MG63 (cell line): ENCODE measurements around the gene LRGUK. TPM values are rescaled to one million over a fixed set of nuclear protein-coding genes. Genes with fewer than 3 reads are reported as not detected.

ENCODE experiments used
- DNase-seq: peaks from one replicate; pipeline ENCODE4 v3.0.0-alpha.2; 2020
- H3K27me3 ChIP-seq: fragments of 250-450 bp; sonication (Bioruptor Pico); 2 replicates; pipeline ENCODE4 v1.5.1; 2020; ENCODE audit warnings: mild to moderate bottlenecking, moderate library complexity
- H3K36me3 ChIP-seq: fragments of 250-450 bp; sonication (Bioruptor Pico); 2 replicates; pipeline ENCODE4 v1.5.1; 2020; ENCODE audit warnings: mild to moderate bottlenecking, moderate library complexity
- H3K4me3 ChIP-seq: fragments of 250-450 bp; sonication (Bioruptor Pico); 2 replicates; pipeline ENCODE4 v1.5.1; 2020; ENCODE audit warnings: mild to moderate bottlenecking, moderate library complexity
- H3K9me3 ChIP-seq: fragments of 250-450 bp; sonication (Bioruptor Pico); 2 replicates; pipeline ENCODE4 v1.5.1; 2020; ENCODE audit warnings: mild to moderate bottlenecking, moderate library complexity
- total RNA-seq: library from RNA; depleted of rRNA; stranded (reverse); fragments of >200 nt; shearing (Covaris generic); gene quantifications from 2 replicates; pipeline ENCODE4 v1.2.3, GENCODE V29; 2014; ENCODE audit warnings: low replicate concordance

The LRGUK gene
- total RNA-seq, 1 experiment from 2014 or later, result not detected

DNA sequence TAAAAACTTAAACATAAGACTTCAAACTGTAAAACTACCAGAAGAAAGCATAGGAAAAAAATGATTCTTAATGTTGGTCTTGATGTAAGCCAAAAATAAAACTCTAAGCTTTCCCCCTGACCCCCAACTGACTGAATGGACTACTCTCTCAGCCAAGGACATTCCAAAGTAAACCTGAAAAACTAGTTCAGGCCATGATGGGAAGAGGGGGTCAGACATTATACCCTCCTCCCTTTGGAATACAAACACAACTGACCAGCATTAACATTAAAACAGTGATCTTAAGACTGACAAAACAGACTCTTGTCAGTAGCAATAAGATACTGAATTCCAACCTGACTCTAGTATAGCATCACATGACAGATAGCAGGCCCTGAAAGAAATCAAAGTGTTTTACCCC lies 13.5 kb upstream of the LRGUK start:
- H3K9me3 ChIP-seq, result no peaks in the 10 kb centered on the region
- no peaks in the 10 kb centered on the region for H3K27me3 ChIP-seq
- H3K36me3 ChIP-seq, result no peaks in the 10 kb centered on the region
- no peak for DNase-seq
- no peak overlapping the region for H3K4me3 ChIP-seq

DNA sequence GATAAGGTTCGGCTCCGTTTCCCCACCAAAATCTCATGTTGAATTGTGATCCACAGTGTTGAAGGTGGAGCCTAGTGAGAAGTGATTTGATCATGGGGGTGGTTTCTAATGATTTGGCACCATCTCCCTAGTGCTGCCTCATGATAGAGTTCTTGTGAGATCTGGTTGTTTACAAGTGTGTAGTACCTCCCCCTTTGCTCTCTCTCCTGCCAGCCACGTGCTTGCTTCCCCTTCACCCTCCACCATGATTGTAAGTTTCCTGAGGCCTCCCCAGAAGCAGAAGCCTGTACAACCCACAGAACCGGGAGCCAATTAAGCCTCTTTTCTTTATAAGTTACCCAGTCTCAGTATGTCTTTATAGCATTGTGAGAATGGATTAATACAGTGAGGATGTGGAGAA lies 12.1 kb upstream of the LRGUK start:
- Histone ChIP-seq H3K9me3 (no peaks in the 10 kb centered on the region), H3K4me3 (no peak overlapping the region), H3K27me3 (no peaks in the 10 kb centered on the region), H3K36me3 (no peaks in the 10 kb centered on the region)
- no peak for DNase-seq

DNA sequence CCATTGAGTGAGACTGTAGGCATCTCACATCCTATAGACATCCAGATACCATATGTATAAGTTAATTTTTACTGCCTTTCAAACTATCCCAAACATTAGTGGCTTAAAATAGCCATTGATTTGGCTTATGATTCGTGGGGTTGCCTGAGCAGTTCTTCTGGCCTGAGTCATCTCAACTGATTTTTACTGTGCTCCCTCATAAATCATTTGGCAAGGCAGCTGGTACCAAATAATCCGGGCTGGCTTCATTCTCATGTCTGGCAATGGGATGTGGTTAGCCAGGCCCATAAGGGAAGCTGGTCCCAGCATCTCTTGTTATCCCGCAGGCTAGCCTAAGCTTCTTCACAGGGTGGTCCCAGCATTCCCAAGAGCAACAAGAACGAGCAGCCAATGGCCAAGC lies 6.7 kb upstream of the LRGUK start:
- DNase-seq, result no peak
- no peaks in the 10 kb centered on the region for H3K36me3 ChIP-seq

DNA sequence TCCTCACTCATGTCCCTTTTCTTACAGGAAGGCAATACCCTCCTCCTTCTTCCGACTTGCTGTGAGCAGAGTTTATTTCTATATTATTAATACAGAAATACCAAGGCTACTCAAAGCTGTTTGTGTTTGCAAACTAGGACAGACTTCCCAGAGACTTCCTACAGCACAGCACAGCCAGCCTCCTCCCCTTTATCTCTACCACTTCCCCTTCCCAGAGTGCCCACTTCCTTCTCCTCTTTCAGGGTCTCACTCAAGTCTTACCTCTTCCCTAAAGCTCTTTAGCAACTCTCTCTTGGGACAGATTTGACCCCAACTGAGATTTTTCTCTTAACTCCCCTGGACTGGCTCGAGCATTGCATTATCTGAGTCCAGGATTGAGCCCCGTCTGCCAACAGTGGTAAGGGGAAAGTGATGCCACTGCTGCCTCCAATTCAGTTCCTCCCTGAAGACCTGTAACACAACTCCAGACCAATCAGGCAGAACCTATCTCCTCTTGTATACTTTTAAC lies 5.5 kb upstream of the LRGUK start:
- no peak for DNase-seq
- Histone ChIP-seq H3K27me3 (no peaks in the 10 kb centered on the region), H3K4me3 (no peak overlapping the region), H3K36me3 (no peaks in the 10 kb centered on the region), H3K9me3 (no peaks in the 10 kb centered on the region)

More for the DNA sequence above, 6.7 kb upstream of the LRGUK start:
- no peaks in the 10 kb centered on the region for H3K27me3 ChIP-seq
- no peaks in the 10 kb centered on the region for H3K9me3 ChIP-seq
- H3K4me3 ChIP-seq, result no peak overlapping the region

DNA sequence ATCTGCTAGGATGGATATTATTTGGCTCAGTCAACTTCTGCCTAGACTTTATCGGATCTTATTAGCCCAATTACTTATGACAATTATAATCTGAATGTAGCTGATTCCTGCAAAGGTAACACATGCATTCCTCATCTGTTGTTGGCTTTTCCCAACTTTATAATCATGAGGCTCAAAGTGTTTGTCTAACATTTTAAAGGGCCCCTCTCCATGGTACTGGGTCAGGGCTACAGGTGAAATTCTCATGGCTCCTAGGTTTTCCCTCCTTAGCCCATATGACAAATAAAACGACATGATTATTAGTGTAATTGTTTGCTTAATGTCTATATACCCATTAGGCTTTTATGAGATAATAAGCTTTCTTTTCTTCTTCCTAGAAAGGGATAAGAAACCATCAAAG lies 4.2 kb upstream of the LRGUK start:
- no peak overlapping the region for H3K4me3 ChIP-seq
- DNase-seq, result no peak
- H3K9me3 ChIP-seq, result no peaks in the 10 kb centered on the region
- H3K27me3 ChIP-seq, result no peaks in the 10 kb centered on the region
- no peaks in the 10 kb centered on the region for H3K36me3 ChIP-seq

DNA sequence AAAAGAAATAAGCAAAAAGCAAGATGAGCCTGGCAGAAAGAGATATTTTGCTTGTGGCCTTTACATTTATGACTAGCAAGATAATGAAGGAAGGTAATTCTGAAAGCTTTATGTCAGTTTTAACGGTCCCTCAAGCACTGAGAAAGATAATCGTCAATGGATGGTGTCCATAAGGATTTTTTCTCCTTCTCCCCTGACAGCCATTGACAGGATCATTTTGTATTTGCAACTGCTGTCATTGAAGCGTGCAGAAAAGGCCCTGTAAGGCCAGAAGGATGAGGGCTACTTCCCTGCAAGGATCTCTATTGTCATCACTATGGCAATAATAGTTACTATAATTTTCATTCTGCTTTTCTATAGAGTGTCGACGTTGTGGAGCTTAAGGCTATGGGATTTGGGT lies 994 bp upstream of the LRGUK start:
- no peaks in the 10 kb centered on the region for H3K36me3 ChIP-seq
- DNase-seq, result no peak
- no peaks in the 10 kb centered on the region for H3K27me3 ChIP-seq
- H3K9me3 ChIP-seq, result no peaks in the 10 kb centered on the region
- no peak overlapping the region for H3K4me3 ChIP-seq

DNA sequence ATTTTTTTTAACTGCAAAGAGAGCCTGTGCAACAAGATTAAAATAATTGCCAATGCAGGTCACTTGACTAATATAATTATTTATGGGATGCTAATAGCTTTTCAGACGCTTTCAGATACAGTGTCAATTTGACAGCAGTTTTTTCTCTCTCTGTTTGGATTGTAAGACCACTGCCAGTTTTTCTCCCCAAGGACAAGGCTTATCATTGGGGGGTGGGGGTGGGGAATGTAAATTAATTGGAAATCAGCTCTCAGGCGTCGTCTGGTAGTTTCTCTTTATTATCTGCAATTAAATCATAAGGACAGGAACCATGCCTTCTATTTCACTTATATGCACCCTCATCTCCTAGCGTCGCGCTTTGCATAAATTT lies 559 bp upstream of the LRGUK start:
- H3K27me3 ChIP-seq, result no peaks in the 10 kb centered on the region
- H3K9me3 ChIP-seq, result no peaks in the 10 kb centered on the region
- no peak overlapping the region for H3K4me3 ChIP-seq
- no peak for DNase-seq
- no peaks in the 10 kb centered on the region for H3K36me3 ChIP-seq

DNA sequence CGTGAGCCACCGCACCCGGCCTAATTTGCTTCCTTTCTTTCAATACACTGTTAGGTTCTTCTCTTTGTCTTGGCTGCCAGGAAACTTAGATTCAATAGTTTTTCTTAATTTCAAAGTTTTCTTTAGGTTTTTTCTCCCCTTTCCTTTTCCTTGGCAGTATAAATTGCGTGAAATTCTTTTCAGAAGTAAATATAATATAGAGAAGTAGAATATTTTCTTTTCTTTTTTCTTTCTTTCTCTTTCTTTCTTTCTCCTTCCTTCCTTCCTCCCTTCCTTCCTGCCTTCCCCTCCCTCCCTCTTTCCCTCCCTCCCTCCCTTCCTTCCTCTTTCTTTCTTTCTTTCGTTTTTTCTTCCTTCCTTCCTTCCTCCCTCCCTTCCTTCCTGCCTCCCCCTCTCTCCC lies 1.7 kb downstream of the LRGUK start:
- H3K27me3 ChIP-seq, result no peaks in the 10 kb centered on the region
- no peak for DNase-seq

DNA sequence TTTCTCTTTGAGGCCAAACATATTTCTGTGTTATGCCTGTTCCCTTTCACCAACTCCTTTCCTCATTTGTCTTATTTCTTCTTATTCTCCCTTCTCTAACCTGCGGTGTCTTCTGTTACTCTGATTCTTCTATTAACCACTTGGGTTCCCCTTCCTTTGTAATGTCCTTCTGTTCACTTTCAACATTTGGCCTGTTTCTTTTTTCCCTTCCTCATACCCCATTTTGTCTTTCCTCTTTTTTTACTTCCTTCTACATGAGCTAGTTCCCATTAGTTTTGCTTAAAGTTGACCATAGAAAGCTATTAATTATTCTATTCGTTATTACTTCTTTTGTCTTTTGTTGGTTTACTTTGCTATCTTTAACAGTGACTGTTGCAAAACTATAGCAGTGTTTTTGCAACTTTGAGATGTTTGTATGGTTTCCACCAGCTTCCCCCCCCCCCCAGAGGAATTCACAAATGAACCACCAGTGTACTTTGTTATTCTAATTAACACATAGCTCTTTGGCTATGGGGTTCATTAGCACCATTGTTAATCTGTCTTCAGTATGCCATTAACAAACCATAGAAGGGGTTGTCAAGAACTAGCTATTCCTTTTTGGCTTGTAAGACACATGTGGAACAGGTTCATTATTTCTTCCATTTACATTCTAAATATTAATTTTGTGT lies 2.9 kb downstream of the LRGUK start:
- no peak for DNase-seq
- Histone ChIP-seq H3K27me3 (no peaks in the 10 kb centered on the region), H3K36me3 (no peaks in the 10 kb centered on the region), H3K4me3 (no peak overlapping the region), H3K9me3 (no peaks in the 10 kb centered on the region)

More for the DNA sequence above, 1.7 kb downstream of the LRGUK start:
- H3K4me3 ChIP-seq, result no peak overlapping the region
- no peaks in the 10 kb centered on the region for H3K36me3 ChIP-seq
- no peaks in the 10 kb centered on the region for H3K9me3 ChIP-seq

DNA sequence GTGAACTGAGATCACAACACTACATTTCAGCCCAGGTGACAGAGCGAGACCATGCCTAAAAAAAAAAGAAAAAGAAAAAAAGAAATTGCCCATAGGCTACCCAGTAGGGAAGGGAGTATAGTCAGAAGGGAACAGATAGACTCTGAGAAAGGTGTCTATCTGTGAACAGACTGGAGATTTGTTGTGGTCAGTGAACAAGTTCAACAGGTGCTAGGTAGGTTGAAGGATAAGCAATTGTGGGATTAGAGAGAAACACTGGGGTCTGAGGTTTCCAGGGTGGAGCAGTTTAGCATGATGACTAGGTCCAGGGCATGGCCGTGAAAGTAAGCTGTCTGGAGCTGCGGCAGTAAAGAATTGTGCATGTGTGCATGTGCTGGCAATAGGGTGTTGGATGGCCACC lies 6.9 kb downstream of the LRGUK start:
- no peak for DNase-seq
- no peaks in the 10 kb centered on the region for H3K9me3 ChIP-seq
- H3K36me3 ChIP-seq, result no peaks in the 10 kb centered on the region

DNA sequence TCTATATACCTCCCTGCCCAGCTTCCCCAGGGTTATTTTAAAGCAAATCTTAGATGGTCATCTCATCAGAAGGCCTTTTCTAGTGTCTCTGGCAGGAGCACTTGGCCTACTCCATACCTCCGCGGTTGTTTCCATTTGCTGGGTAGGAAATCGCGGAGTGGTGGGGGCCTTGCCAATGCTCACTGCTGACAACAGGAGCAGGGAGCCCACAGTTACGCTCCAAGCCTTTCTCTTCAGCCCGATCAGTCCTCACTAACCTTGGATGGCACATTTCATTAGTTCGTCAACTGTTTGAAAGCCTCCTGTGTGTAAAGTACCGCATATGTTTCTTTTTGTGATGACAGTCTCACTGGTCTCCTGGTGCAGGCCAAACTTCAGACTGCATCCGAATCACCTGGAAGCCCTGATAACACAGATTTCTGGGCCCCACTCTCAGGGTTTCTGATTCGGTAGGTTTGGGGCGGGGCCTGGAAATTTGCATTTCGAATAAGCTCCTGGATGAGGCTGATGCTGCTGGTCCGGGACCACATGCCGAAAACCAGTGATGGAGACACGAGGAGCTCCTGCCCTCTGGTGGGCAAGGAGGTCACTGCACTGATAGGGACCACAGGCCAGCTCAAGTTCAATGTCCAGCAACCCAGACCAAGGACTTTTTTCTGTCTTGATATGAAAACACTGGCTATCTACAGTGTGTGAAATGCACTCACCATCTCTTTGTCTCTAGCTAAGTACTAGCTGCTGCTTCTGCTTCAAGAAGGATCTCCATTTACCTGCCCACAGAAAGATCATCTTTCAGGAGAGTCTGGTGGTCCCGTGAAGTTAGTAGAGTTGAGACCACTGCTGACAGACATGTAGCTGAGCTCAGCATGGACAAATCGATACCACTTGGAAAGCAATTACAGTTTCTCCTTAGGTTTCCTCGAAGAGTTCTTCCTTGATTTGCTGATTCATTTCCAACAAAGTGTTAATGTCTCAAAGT lies 14.0 kb downstream of the LRGUK start:
- peak; percentile 34 for DNase-seq
- no peaks in the 10 kb centered on the region for H3K36me3 ChIP-seq
- H3K4me3 ChIP-seq, result no peak overlapping the region
- no peaks in the 10 kb centered on the region for H3K9me3 ChIP-seq
- H3K27me3 ChIP-seq, result no peaks in the 10 kb centered on the region

More for the DNA sequence above, 6.9 kb downstream of the LRGUK start:
- no peaks in the 10 kb centered on the region for H3K27me3 ChIP-seq
- no peak overlapping the region for H3K4me3 ChIP-seq

DNA sequence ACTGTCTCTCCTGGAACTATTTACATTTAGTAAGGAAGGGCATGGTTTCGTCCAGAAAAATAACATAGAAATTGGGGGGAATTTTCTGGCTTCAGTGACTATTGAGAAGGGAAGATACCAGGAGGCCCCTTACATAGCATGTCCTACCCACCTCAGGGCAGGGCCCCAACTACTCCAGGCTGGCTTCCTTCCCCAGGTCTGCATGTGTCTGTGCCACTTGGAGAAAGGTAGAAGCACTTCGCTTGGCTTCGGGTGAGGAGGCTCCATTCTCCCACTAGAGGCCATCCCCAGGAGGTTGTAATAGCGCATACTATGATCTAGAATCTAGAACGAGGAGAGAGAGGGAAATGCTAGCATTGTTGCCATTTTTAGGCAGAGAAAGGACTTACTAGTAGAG lies 14.7 kb downstream of the LRGUK start:
- no peak overlapping the region for H3K4me3 ChIP-seq
- no peaks in the 10 kb centered on the region for H3K36me3 ChIP-seq
- DNase-seq, result no peak
- H3K9me3 ChIP-seq, result no peaks in the 10 kb centered on the region
- no peaks in the 10 kb centered on the region for H3K27me3 ChIP-seq

DNA sequence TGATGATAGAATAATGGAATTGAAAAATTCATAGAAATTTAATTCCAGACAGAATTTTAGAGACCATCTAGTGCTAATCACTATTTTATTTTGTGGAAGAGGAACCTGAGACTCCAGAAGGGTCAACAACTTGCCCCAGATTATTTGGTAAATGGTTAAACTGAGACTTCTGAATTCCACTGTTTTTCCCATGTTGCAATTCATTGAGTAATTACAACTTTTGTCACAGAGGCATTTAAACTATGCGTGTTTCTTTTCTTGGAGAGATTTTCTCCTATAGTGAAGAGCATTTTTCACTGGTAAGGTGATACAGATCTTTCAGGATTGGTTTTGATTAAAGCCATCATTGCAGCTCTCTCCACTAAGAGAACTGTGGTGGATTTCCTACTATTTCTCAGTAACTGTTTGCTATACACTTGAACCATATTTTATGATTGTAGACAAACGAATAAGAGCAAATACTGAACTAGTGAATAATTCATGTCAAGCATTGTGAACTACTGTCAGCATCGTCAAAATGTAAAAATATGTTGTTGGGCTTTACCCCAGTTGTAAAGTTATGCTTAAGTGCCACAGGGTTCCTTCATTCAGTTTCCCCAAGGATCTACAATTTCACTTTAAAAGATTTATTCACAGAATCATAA lies 26.5 kb downstream of the LRGUK start:
- no peak for DNase-seq
- Histone ChIP-seq H3K4me3 (no peak overlapping the region), H3K27me3 (no peaks in the 10 kb centered on the region), H3K9me3 (no peaks in the 10 kb centered on the region), H3K36me3 (no peaks in the 10 kb centered on the region)

DNA sequence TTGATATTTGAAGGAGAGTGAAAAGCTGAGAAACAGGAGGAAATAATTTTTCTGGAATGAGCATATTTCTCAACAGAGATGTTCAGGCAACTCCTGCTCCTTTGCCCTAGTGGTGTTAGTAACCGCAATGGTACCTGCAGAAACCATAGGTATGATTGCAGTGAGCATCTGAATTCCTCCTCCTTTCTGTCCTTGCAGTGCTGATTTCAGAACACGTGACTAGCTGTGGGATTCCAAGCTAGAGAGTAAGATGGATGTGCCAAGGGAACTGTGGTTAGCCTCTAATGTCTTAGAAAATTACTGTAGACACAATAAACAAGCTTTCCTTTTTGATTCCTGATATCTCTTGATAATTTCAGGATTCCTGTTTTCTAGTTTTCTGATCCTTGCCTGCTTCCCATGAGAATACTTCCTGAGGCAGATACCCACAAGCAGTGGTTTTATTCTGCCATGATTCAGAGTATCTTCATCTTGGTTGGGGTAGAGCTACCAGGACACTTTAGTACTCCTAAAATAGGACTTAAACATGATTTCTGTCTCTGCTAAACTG lies 27.5 kb downstream of the LRGUK start:
- H3K27me3 ChIP-seq, result no peaks in the 10 kb centered on the region
- H3K36me3 ChIP-seq, result no peaks in the 10 kb centered on the region
- no peak overlapping the region for H3K4me3 ChIP-seq
- no peaks in the 10 kb centered on the region for H3K9me3 ChIP-seq
- DNase-seq, result no peak

DNA sequence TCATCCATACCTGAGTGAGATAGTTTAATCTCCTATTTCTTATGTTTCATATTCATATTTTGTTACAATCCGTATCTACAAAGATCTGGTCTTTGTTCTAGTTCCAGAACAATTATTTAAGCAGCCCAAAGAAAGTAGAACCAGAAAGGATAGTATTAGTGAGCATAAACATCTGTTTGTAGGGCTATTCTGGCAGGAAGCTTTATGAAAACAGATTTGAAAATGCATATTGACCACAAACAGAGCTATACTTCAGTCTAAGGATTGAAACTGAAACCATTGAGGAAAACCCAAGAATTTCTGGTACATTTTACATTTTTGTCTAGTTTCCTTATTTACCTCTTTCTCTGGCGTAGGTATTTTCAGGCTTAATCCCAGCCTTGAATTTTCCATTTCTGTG lies 28.1 kb downstream of the LRGUK start:
- no peak for DNase-seq
- H3K36me3 ChIP-seq, result no peaks in the 10 kb centered on the region
- no peak overlapping the region for H3K4me3 ChIP-seq
- H3K27me3 ChIP-seq, result no peaks in the 10 kb centered on the region
- H3K9me3 ChIP-seq, result no peaks in the 10 kb centered on the region

DNA sequence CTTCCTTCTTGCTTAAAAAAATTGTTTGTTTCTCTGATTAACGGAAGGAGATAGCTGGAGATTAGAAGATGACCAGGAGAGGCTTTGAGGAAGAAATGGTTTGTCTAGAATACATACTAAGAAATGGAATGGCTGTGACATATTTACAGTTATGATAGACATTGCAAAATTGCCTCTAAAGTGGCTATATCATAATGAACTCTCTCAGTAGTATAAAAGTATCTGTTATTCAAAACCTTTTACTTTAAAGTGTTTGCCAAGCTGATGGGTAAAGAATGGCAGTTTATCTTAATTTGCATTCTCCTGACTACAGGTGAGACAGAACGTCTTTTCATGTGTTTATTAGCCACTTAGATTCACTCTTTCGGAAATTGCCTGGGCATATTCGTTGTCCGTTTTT lies 28.7 kb downstream of the LRGUK start:
- H3K27me3 ChIP-seq, result no peaks in the 10 kb centered on the region
- no peak for DNase-seq
- no peak overlapping the region for H3K4me3 ChIP-seq
- H3K36me3 ChIP-seq, result no peaks in the 10 kb centered on the region
- no peaks in the 10 kb centered on the region for H3K9me3 ChIP-seq

DNA sequence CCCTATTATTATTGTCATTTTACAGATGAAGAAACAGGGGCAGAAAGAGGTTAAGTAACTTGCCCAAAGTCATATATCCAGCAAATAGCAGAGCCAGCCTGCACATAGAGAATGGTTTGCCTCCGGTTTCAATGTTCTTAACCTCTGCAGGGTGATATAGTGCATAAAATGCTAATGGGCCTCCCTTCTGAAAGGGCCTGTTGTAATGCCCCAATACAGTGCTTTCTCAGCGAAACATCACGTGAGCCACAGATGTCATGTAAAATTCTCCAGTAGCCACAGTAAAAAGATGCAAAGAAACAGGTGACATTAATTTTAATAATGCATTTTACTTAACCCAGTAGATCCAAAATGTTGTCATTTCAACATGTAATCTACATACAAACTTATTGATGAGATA lies 38.1 kb downstream of the LRGUK start:
- no peak overlapping the region for H3K4me3 ChIP-seq
- no peaks in the 10 kb centered on the region for H3K27me3 ChIP-seq
- no peaks in the 10 kb centered on the region for H3K36me3 ChIP-seq
- no peak for DNase-seq
- no peaks in the 10 kb centered on the region for H3K9me3 ChIP-seq
